HG03439 (cell line): ENCODE results near the gene CAMK2G.

Experiments used
- ATAC-seq: cut with Tn5 transposase; IDR thresholded peaks from one replicate; pipeline ENCODE4 v1.9.1; 2021; ENCODE audit warnings: mild to moderate bottlenecking, moderate library complexity; ENCODE audit not compliant: unreplicated experiment

CAMK2G gene

GRCh38 chr10:73884017-73884416, 9.7 kb upstream of the CAMK2G start:
- no peak for ATAC-seq

GRCh38 chr10:73881221-73881919, 7.0 kb upstream of the CAMK2G start:
- no peak for ATAC-seq

- peak; percentile 80 for ATAC-seq
These were observed 5.2 kb upstream of the CAMK2G start for GRCh38 chr10:73879296-73880173.

GRCh38 chr10:73878365-73878764, 4.0 kb upstream of the CAMK2G start:
- no peak for ATAC-seq

- ATAC-seq: no peak
These were observed 3.3 kb upstream of the CAMK2G start for GRCh38 chr10:73877533-73878160.

- ATAC-seq: no peak
These were observed 2.6 kb upstream of the CAMK2G start for GRCh38 chr10:73876971-73877370.

- ATAC-seq: no peak
These were observed 2.2 kb upstream of the CAMK2G start for GRCh38 chr10:73876566-73876965.

GRCh38 chr10:73876157-73876556, 1.8 kb upstream of the CAMK2G start:
- no peak for ATAC-seq

- ATAC-seq: peak; percentile 5
These were observed 752 bp upstream of the CAMK2G start for GRCh38 chr10:73875139-73875475.

- no peak for ATAC-seq
These were observed 528 bp downstream of the CAMK2G start for GRCh38 chr10:73873838-73874215.

- no peak for ATAC-seq
These were observed 1.1 kb downstream of the CAMK2G start for GRCh38 chr10:73873142-73873837.

- no peak for ATAC-seq
These were observed 2.1 kb downstream of the CAMK2G start for GRCh38 chr10:73872190-73872710.

- ATAC-seq: no peak
These were observed 2.8 kb downstream of the CAMK2G start for GRCh38 chr10:73871295-73872189.

GRCh38 chr10:73868655-73869195, 5.6 kb downstream of the CAMK2G start:
- no peak for ATAC-seq

GRCh38 chr10:73867871-73868631, 6.3 kb downstream of the CAMK2G start:
- no peak for ATAC-seq

GRCh38 chr10:73867126-73867807, 7.1 kb downstream of the CAMK2G start:
- no peak for ATAC-seq

- ATAC-seq: no peak
These were observed 7.7 kb downstream of the CAMK2G start for GRCh38 chr10:73866621-73867020.
